ENCODE data around the gene PIK3IP1. TPM values are rescaled to one million over a fixed set of nuclear protein-coding genes. Genes with fewer than 3 reads are reported as not detected.

PIK3IP1 gene
- total and polyA plus RNA-seq, 9 of the 15 experiments (the other 6 are each of a cell fraction or from before 2014, with no cell fraction given) = 0.11 to 1.3 (median 0.77) TPM

GRCh38 chr22:31308181-31308580, 15.9 kb upstream of the PIK3IP1 start:
- no peak overlapping the region for H2AFZ ChIP-seq (ENCODE audit: low read depth, low read length)
- no peak for DNase-seq (ENCODE audit: extremely low read depth in 1 of 4, low spot score in 3 of 4)
- no TSS peak for BruUV-seq (replicated peaks)
- POLR2A ChIA-PET = interaction anchor here (0.5 kb wide), 1 partner anchor 117 kb away, joined by 3 read pairs; no protein-coding TSS in a partner anchor
- intact Hi-C loops (cut with micrococcal nuclease) (no loop called here), in situ Hi-C loops (cut with MboI) (no loop called here)
- H3K4me1 ChIP-seq (replicated peaks in 1 of 2; ENCODE audit: control insufficient read depth in 2 of 2, insufficient read depth in 2 of 2, low read length in 2 of 2) = no peaks in the 10 kb centered on the region
- no peaks in the 10 kb centered on the region for H4K20me1 ChIP-seq (replicated peaks; ENCODE audit: control insufficient read depth, insufficient read depth, low read length)
- no peaks in the 10 kb centered on the region for H3K9me3 ChIP-seq (replicated peaks; ENCODE audit: control insufficient read depth, insufficient read depth, low read depth, low read length)
- no peak for FAIRE-seq
- H3K4me2 ChIP-seq (ENCODE audit: insufficient read depth, low read length) = no peak overlapping the region
- no peak overlapping the region for H3K27ac ChIP-seq (ENCODE audit: extremely low read depth, low read depth, low read length)
- H3K4me3 ChIP-seq = no peak overlapping the region
- CTCF ChIA-PET (ENCODE audit: low intra/inter-chr PET ratio) = no interaction called here
- no peak for ATAC-seq
- H3K27me3 ChIP-seq (ENCODE audit: control insufficient read depth in 2 of 2, insufficient read depth in 2 of 2, low read length in 2 of 2) = no peaks in the 10 kb centered on the region
- H3K9ac ChIP-seq (ENCODE audit: insufficient read depth in 1 of 2, low read depth in 2 of 2, low read length in 2 of 2) = no peak overlapping the region
- no peaks in the 10 kb centered on the region for H3K79me2 ChIP-seq (ENCODE audit: control insufficient read depth, insufficient read depth, low read length)
- H3K36me3 ChIP-seq (ENCODE audit: control insufficient read depth, insufficient read depth, low read length) = no peaks in the 10 kb centered on the region
- H3K9me1 ChIP-seq (ENCODE audit: control insufficient read depth, insufficient read depth, low read length) = no peaks in the 10 kb centered on the region
- TF ChIP-seq MCM5 (IDR thresholded peaks at IDR 0.05; ENCODE audit: low read depth) (no peak), HNRNPK (IDR thresholded peaks at IDR 0.05; ENCODE audit: low read depth, low read length, poor library complexity, severe bottlenecking) (no peak), RERE (CRISPR knock-in tag; IDR thresholded peaks at IDR 0.05; ENCODE audit: borderline replicate concordance) (no peak), CLOCK (CRISPR knock-in tag; IDR thresholded peaks at IDR 0.05; ENCODE audit: borderline replicate concordance) (no peak), CREB3L1 (IDR thresholded peaks at IDR 0.05; ENCODE audit: borderline replicate concordance, low read depth) (no peak), FOSL1 (tag; conservative IDR thresholded peaks at IDR 0.05) (no peak), ZMIZ1 (IDR thresholded peaks at IDR 0.05; ENCODE audit: low read depth in 2 of 2, low read length in 2 of 2) (no peak), KLF1 (tag; IDR thresholded peaks at IDR 0.05) (no peak), ZNF507 (tag; conservative IDR thresholded peaks at IDR 0.05) (no peak)
